ENCODE measurements around the gene TXNL1.
"Not testable (repeated sequence)": the region's sequence is repeated elsewhere in the genome, so short reads cannot be mapped to it uniquely, and the experiment has no call there.

Gene TXNL1

DNA sequence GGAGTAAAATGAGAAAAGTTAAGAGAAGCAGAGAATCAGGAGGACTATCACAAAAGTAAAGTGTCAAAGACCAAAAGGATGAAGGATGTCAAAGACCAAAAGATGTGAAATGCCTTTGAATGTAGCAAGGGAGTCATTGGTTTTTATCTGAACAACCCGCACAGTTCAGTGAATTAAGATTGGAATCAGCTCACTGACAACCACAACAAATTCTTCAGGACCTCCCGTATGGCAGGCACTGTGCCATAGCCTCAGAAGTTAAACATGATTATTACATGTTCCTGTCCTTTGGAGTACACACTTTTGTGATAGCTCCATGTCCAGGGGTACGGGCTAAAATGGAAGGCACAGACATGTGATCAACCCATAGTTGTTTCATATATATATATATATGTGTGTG lies 5.0 kb upstream of the TXNL1 start:
- FAIRE-seq: no peak

DNA sequence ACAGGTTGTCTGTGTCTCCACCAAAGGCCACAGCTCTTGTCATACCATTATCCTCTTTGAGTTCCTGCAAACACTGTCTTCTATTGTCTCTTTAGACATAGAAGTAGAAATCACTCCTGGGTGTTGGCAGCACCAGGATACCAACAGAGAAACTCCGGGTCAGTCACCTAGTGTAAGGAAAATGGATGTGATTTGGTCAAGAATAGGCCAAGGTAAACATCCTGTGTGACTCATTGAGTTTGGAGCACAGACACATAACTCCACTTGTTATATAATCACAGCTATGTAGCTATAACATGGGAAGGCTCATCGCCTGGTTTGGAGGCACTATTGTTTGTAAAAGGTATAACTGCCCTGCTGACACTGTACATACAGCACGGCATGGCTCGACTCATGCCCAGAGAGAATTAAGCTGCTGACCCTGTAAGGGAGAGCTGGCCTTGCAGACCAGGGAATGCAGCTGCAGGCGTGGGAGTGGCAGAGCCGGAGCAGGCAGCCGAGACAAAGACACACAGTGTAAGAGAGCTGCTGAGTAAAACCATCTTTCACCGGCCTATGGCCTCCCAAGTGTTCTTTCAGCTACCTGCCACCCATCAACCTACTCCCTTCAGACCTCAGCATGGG lies 3.4 kb upstream of the TXNL1 start:
- FAIRE-seq: no peak

DNA sequence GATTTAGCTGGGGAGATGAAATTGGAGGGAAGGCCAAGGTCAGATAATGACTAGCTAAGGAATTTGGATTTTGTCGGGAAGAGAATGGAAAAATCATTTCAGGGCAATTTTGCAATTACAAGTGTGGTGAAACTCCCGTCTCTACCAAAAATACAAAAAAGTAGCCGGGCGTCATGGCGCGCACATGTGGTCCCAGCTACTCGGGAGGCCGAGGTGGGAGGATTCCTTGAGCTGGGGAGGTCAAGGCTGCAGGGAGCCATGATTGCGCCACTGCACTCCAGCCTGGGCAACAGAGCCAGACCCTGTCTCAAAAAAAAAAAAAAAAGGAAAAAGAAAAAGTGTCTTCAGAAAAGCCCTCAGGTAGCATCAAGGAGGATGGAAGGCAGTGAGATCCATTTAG lies 1.2 kb upstream of the TXNL1 start:
- no peak for FAIRE-seq

DNA sequence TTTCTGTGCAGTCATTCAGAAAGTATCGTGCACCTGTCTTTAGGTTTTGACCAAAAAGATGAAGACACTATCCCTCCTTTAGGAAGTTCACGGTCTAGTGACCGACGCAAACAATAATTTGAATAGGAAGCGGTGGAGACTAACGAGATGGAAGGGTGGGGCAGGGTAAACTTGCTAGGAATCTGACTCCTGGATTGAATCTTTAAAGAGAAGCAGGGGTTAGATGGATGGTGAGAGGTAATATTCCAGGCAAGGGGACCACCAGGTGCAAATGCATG lies 651 bp upstream of the TXNL1 start:
- FAIRE-seq: no peak

DNA sequence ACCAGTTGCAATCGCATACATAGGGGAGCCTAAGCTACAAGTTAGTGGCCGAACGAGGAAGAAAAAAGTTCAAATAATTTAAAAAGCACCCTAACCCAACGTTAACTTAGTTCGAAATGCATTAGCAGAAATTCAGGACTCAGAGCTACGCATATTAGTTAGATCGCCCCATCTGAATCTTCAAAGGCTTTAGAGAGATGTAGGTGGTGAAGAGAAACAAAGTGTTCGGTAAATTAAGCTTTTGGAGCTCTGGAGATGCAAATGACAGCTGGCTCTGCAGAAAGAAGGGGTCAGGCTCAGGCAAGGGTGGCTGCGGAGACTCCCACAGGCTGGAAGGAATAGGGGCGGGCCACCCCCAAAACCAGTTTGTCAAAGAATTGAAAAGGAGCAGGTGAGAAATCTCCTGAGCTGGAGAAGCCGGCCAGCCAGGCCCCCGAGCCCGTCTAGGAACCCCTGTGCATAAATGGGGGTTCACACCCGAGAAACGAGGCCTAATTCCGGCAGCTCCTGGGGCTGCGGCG lies 621 bp downstream of the TXNL1 start:
- no peak for FAIRE-seq

DNA sequence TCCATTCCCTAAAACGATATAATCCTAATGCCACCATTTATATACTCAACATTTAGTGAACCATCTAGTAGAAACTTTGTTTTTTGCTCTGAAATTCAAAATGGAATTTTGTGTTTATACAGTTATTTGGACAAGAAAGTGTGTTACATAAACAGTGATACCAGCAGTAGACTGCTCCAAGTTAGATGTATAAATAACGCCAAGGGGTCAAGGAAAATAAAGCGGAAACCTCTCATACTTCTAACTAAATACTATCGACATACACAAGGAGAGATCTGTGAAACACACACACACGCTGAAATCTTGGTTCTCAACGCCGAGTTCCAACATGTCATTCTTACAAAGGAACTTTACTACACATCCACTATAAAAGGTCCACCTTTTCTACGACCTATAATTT lies 1.2 kb downstream of the TXNL1 start:
- no peak for FAIRE-seq

DNA sequence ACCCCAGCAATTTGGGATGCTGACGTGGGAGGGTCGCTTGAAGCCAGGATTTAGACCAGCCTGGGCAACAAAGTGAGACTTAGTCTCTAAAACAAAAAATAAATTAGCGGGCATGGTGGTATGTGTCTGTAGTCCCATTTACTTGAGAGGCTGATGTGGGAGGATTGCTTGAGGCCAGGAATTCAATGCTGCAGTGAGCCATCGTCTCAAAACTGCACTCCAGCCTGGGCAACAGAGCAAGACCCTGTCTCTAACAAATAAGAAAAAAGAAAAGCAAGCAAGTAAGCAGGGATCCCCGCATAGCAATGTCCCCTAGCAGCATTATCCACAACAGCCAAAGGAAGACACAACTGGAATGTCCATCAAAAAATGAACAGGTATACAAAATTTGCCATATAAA lies 3.4 kb downstream of the TXNL1 start:
- FAIRE-seq: no peak

DNA sequence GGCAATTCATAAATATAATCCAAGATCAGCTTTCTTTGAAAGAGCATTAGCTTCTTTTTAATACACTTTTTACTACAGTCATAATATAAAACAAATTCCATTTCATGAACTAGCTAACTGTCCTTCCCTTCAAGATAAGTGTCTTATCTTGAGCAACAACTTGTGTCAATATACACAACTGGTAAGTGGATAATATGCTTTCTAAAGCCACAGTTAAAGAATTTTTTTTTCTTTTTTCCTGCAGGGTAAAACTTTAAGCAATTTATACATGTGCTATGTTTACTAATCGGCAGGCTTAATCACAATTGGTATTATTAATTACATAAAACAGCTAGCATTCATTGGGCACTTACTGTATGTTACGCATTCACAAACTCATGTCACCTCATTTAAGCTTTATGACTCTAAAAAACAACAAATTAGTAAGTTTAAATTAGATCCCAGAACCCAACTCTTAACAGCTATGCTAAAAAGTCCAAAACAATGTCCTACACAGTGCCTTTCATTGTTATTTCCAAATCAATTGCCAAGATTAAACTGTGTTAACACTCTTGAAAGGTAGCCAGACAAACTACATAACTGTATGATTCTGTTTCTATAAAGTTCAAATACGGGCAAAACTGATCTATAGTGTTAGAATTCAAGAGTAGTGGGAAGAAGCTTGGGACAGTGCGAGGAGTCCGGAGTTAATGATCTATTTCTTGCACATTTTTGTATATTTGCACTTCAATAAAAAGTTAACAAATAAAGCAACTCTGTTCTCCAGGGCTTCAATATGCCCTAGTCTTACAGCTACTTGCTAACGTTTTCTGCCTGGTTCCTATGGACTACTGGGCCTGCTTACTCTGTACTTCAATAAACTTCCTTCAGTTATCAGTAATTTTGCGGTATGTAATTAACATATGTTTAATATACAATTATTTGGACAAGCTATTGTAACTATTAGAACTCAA lies 6.0 kb downstream of the TXNL1 start:
- no peak for FAIRE-seq

DNA sequence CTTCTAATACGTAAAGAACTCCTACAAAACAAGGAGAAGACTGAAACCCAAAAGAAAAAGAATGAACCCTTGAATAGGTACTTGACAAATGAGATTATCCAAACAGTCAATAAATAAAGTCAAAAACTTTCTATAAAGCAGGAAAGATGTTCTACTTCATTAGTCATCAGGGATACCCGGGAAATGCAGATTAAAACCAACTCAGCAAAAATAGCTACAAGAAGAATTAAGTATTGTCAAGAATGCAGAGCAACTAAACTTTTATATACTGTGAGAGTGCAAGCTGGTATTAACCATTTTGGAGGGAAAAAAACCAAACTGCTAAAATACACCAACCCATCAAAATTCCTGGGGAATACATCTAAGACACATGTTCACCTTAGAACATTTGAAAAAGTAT lies 10.4 kb downstream of the TXNL1 start:
- no peak for FAIRE-seq

DNA sequence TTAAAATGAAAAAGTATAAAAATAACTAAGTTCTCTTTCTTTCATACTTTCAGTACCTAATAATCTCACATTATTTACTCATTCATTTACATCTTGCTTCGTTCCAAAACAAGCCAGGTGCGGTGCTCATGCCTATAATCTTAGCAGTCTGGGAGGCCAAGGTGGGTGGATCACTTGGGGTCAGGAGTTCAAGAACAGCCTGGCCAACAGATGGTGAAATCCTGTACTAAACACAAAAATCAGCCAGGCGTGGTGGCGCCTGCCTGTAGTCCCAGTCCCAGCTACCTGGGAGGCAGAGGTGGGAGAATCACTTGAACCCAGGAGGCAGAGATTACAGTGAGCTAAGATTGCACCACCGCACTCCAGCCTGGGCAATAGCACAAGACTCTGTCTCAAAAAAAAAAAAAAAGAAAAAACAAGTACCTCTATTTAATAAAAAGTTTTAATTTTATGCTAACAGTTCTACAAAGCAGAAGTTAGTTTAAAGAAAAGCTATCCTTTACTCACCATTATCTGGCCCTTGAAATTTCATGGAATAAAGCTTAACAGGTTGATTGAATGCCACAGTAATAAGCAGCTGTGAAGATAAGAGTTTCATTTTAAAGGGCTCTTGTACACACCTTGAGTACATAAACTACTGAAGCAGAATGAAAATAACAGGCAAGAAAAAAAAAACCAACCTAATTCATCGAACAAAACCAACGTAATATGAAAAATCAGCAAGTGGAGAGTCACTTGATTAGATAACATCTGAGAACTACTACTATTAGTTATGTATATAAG lies 22.5 kb downstream of the TXNL1 start:
- FAIRE-seq: no peak

DNA sequence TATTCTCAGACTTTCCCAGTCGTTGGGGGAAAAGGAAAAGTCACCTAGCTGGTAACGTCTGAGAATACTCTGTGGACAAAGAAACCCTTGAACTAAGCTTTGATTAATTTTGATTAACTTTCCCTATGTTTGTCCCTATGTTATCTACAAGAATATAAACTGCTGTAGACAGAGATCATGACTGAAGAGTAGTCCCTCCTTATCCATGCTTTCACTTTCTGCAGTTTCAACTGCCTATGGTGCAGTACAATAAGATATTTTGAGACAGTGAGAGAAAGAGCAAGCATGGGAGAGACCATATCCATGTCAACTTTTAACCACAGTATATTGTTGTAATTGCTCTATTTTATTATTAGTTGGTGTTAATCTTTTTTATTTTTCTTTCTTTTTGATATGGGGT lies 31.8 kb downstream of the TXNL1 start:
- FAIRE-seq: no peak

DNA sequence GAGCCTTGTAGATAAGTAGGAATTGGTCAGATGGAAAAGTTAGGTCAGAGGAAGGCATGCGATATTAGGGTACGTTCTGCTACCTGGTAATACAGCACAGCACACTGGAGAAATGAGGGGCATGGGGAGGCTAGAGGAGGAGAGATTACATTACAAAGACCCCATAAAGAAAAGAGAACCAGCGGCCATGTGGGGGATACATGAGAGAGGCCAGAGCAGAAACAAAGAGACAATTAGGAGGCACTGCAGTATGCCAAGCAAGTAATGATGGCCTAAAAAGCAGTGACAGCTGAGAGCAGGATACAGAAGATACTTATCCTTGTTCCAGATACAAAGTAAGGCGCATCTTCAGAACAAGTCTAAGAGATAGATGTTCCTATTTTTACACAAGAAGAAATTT lies 40.0 kb downstream of the TXNL1 start:
- FAIRE-seq: no peak

DNA sequence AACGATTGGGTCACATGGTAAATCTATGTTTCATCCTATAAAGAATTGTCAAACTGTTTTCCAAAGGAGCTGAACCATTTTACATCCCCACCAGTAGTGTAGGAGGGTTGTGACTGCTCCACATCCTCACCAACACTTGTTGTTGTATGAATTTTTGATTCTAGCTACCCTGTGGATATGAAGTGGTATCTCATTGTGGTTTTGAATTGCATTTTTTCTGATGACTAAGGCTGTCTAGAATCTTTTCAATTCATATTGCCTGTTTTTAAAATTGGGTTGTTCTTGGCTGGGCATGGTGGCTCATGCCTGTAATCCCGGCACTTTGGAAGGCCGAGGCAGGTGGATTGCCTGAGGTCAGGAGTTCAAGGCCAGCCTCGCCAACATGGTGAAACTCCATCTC lies 44.5 kb downstream of the TXNL1 start:
- FAIRE-seq: no peak

DNA sequence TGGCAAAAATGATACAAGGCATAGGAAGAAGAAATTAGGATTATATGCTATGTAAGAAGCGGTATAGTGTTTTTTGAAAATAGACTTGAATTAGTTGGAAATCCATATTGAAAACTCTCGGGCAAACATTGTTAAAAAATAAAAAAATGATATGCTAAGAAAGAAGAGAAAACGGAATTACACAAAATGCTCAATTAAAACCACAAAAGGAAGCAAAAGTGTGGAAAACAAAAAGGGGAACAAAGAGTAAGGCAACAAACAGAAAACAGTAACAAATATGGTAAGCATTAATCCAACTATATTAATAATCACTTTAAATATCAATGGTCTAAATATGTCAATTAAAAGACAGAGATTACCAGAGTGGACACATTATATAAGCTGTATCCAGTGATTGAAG lies 58.4 kb downstream of the TXNL1 start:
- FAIRE-seq: no peak

DNA sequence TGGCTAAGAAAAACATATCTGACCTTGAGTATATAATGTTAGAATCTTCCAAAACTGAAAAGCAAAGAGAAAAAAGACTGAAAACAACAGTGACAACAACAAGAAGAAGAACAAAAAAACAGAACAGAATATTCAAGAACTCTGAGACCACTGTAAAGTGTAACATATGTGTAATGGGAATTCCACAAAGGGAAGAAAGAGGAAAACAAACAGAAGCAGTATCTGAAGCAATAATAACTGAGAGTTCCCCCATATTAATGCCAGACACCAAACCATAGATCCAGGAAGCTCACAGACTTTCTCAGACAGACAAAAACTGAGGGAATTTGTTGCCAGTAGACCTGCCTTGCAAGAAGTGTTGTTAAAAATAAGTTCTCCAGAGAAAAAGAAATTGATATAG lies 58.9 kb downstream of the TXNL1 start:
- no peak for FAIRE-seq

DNA sequence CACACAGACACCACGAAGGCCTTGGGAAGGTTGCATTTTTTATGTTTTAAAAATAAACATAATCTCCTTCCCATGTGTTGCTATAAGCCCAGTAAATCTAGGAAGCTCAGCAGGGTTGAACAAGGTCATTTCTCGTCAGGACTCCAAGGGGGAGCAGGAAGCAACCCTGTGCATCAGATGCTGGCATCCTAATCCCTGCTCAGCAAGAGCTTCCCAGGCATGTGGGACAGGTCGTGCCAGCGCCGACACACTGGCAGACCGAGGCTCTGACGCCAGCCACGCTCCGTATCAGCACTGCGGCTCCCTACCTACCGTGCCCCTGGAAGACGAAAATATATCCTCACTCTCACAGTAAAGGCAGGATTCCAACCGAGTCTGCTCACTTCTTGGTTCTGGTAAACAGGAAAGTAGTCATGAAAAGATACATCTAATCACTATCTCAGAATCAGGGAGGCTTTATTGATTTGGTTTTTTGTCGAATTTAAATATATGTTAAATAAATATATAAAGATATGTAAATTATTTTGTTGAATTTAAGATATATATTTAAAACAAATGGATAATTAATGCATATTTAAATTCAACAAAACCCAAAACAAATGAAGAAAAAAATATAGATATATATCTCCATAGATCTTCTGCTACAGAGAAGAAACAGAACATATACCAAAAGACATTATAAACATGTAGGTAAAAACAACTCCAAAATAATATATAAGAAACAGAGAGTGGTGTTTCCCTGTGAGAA lies 61.4 kb downstream of the TXNL1 start:
- FAIRE-seq: no peak

DNA sequence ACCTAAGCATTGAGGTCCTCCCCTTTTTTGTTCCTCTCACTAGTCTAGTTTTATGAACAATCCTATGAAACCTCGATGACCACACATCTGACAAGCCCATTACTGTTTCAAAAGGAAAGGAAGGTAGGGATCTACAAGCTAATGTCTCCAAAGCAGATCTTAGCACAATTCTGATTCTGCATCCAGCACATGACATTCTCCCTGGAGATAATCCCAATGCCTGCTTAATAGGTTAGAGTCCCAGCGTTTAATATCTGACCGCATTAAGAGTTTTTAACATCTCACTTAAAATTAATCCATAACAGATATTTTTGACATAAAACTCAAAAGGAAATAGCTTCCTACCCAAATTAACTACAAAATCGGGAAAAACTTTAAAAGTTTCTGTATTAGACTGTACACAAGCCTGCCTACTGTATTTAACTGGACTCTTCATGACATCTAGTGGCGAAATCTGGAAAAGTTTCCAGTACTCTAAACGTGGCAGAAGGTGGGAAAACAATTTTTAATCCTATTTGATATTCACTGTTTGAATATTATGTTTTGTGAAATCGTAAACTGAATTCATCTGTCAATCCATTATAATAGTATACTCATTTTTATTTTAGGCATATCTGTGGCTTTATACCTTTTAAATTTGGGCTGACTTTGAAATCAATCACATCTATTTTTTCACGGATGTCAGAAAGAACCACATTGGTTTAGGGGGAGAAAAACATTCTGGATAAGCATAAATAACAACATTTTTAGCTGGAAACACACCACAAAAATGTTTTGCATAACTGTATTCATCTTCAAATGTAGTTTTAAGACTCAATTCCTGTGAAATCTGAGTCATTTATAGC lies 62.4 kb downstream of the TXNL1 start:
- FAIRE-seq: peak; percentile 86

DNA sequence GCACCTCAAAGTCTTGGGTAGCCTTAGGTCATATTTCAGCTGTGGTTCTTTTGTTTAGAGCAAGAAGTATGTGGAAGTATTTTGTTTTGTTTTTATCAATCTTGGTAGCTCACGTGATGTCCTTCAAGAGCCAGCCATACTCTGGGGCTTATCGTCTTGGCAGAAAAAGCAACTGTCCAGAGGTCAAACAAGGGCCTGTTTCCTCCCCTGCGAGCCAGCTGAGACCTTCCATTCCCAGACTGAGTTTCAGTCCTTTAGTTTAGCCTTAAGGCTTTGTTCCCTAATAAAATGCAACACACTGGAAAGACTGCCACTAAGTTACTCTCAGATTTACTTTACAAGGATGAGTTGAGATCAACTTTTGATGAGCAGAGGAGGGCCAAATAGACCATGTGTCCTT lies 63.5 kb downstream of the TXNL1 start:
- no peak for FAIRE-seq

DNA sequence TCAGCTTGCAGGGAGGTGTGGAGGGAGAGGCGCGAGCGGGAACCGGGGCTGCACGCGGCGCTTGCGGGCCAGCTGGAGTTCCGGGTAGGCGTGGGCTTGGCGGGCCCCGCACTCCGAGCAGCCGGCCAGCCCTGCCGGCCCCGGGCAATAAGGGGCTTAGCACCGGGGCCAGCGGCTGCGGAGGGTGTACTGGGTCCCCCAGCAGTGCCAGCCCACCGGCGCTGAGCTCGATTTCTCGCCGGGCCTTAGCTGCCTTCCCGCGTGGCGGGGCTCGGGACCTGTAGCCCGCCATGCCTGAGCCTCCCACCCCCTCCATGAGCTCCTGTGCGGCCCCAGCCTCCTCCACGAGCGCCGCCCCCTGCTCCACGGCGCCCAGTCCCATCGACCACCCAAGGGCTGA lies 66.1 kb downstream of the TXNL1 start:
- FAIRE-seq: not testable (repeated sequence)

DNA sequence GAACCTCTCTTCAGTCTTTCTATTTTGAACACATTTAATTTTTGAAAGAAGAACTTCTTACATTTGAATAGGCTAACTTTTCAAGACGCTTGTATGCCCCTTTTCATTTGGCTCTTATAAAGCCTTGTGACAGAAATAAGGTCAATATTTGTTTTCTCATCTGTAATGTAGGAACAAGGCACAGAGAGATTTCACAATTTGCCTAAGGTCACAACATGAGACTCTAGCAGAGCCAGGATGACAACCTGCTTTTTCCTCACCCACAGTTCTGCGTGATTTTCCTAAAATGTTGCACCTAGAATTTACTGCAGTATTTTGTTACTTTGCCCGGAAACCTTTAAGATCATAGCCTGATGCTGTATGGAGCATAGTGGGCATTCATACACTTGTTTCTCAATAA lies 67.4 kb downstream of the TXNL1 start:
- no peak for FAIRE-seq

DNA sequence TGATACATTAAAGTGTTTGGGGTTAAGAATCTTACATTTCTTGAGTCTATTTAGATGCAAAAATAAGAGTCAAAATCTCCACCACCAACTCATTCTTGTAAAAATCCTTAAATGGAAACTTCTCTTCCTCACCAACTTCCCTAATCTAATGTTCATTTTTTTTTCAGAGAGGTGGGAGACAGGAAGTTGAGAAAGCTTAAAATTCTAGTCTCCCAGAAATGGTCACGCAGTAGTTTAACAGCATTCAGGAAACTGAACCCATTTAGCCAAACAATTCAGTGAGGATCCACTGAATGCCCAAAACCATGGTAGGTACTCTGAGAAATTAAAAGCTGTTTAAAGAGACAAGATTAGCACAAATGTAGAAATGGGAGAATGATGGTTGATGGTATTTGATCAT lies 69.0 kb downstream of the TXNL1 start:
- FAIRE-seq: no peak

DNA sequence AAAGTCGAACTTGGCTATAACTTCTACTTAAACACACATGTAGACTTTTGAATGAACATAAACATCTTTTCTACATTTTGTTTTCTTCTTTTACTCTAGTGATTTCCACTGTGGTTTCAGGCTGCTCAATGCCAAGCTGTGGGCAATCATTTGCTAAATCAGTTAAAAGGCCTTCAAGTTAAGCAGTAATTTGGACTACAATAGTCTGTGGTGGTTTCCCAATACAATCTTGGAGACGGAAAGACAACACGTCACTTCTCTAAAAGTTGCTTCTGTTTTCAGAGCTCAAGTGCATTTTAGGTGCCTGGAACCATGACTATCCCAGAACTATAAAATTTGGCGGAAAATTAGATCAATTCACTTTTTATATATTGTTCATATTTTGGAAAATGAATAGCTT lies 69.4 kb downstream of the TXNL1 start:
- no peak for FAIRE-seq

All from TTC549 (cell line).